Astrocyte (in vitro differentiated cells and primary cell): ENCODE results near the gene DYNLT2B.

Experiments used
- EZH2 ChIP-seq: IDR thresholded peaks from 2 replicates; pipeline ENCODE4 v1.6.1; 2012; ENCODE audit warnings: mild to moderate bottlenecking, low read length, inconsistent platforms; ENCODE audit not compliant: insufficient read depth
- TF ChIP-seq, protein P1 (sequence below): IDR thresholded peaks from 2 replicates; pipeline ENCODE4 v1.5.1; 2011; ENCODE audit warnings: low read depth, mild to moderate bottlenecking, inconsistent platforms, low read length, moderate library complexity; ENCODE audit not compliant: insufficient read depth

DNA sequence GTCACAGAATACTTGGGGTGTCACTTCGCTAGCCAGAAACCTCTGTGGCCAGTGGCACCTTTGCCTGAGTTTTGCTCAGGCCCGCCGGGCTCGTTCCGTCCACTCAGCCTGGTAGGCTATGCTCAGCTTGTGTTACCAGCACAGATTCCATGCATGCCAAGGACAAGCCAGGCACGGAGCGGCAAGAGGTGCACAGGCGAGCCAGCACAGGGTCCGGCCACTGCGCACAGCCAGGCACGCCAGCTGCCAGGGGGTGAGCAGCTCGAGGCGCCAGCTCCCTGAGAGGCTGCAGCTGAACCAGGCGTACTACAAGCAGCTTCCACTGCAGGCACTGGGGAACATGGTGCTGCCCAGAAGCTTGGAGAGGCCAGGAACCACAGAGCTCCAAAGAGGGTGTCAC, 45.2 kb downstream of the DYNLT2B start:
- TF ChIP-seq, protein P1, sequence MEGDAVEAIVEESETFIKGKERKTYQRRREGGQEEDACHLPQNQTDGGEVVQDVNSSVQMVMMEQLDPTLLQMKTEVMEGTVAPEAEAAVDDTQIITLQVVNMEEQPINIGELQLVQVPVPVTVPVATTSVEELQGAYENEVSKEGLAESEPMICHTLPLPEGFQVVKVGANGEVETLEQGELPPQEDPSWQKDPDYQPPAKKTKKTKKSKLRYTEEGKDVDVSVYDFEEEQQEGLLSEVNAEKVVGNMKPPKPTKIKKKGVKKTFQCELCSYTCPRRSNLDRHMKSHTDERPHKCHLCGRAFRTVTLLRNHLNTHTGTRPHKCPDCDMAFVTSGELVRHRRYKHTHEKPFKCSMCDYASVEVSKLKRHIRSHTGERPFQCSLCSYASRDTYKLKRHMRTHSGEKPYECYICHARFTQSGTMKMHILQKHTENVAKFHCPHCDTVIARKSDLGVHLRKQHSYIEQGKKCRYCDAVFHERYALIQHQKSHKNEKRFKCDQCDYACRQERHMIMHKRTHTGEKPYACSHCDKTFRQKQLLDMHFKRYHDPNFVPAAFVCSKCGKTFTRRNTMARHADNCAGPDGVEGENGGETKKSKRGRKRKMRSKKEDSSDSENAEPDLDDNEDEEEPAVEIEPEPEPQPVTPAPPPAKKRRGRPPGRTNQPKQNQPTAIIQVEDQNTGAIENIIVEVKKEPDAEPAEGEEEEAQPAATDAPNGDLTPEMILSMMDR: no peak
- TF ChIP-seq EZH2: no peak
